HG02938 (cell line): ENCODE measurements around the gene PCSK6.
"Not testable (repeated sequence)": the region's sequence is repeated elsewhere in the genome, so short reads cannot be mapped to it uniquely, and the experiment has no call there.

Experiments
- ATAC-seq: cut with Tn5 transposase; IDR thresholded peaks from one replicate; pipeline ENCODE4 v1.9.1; 2021; ENCODE audit warnings: mild to moderate bottlenecking, moderate library complexity; ENCODE audit not compliant: unreplicated experiment

The PCSK6 gene

DNA sequence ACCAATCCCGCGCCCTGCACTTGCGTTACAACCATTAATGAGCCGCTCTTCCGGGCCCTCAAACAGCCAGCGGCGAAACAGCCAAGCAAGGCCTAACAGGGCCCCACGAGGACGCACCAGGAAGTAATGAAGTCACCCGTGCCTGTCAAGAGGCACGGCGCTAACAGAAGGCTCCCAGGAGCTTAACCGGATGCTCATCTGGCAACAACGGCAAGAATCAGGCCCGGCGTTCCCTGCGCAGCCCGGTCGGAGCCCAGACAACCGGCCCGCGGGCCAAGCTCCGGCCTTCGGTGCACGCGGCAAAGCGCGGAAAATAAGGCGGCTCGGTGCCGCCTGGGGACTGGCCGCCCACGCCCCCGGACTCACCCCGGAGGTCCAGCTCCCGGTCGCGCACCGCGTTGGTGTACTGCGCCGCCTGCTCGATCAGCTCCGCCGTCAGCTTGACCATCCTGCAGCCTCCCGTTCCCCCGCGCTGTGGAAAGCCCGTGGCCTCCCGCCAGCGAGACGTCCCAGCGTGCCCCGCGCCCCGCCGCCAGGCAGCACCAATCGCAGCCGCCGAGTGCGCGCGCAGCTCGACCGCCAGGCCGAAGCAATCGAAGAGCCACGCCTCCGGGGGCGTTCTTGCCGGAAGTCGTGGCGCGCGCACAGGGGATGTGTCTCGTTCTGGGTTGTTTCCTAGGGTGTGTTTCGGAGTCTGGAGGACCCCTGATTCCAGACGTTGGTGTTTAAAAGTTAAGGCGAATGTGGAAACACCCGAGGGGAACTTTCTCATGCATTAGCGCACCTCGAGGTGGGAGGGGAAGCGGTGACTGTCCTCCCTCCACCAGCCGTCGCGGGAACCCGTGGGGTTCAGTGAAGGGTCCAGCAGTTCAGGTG, 194.5 kb downstream of the PCSK6 start, which contains the start of gene SNRPA1:
TSS of gene SNRPA1 (minus strand) at position 518 of the 876 bp plus-strand sequence. CDS start at position 448, 70 bp downstream.
- ATAC-seq, result peak; percentile 70

DNA sequence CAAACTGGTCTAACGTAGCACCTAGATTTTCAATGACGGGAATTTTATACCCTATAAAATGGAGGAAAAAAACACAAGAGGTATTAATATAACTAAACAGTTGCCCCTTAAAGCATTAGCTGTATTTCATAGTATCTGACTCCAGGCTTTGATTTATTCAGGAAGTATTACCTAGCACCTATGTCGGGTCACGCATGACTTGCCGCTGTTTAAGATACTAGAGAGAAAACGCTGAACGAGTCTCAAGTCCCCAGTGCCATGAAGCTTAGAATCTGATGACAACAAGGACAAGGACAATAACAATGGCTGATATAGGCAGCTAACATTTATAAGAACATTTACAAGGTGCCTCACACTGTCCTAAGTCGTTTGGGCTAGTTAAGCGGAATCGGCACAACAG, 196.4 kb downstream of the PCSK6 start:
- no peak for ATAC-seq

DNA sequence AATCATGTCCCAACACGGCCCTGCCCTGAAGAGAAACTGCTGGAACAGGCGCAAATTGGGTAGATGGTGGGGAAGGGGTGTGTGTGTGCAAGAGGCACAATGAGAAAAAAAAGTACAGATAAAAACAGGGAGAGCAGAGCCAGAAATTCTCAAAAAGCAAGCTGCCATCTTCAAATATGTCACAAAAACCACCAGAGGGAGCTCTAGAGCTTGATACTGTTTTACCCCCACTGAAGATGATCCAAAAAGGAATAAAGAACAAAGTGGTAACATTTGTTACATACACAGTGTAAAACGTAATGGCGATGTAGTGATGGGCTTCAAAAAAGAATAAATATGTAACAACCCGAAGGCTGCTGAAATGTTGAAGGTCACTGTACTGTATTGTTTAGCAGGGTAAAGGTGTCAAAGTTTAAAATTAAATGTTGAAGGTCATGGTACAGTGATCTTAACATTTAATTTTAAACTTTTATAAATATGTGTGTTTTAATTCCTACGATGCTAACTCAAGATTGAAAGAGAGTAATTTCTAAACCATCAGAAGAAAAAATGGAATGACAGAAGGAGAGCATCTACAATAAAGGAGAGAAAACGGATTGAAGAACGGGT, 200.5 kb downstream of the PCSK6 start:
- ATAC-seq, result no peak

DNA sequence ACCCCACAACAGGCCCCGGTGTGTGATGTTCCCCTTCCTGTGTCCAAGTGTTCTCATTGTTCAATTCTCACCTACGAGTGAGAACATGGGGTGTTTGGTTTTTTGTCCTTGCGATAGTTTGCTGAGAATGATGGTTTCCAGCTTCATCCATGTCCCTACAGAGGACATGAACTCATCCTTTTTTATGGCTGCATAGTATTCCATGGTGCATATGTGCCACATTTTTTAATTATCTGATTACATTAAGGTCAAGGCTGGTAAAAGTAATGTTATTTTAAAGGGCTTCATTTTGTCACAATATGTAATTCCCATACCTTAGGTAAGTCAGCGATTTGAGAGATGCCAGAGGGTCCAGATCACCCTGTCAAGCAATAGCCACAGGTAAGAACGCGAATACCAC, 202.2 kb downstream of the PCSK6 start:
- ATAC-seq, result not testable (repeated sequence)

DNA sequence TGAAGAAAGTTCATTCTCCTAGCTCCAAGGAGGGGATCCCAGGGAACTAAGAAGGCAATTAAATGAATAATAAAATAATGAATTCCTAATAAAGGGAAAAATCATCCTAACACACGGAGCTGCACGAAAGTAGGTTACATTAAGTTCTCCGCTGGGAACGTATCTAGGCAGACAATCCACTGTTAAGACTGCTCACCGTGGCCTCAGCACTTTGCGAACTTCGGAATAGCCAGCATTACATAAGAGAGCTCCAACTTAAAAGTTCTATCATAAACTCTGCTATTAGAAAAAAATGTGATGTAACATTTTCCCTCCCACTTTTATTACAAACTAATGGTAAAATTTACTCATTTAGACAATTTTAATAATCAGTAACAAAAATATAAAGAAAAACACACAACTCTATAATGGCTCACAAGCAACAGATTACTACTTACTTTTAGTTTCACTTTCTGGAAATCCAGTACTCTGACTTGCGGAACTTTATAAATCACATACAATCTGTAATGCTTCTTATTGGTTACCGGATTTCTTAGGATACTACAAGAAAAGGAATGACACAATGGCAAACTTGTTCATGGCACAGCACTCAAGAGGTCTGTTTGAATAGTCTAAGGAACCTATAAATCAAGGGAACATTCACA, 202.9 kb downstream of the PCSK6 start:
- ATAC-seq, result no peak

DNA sequence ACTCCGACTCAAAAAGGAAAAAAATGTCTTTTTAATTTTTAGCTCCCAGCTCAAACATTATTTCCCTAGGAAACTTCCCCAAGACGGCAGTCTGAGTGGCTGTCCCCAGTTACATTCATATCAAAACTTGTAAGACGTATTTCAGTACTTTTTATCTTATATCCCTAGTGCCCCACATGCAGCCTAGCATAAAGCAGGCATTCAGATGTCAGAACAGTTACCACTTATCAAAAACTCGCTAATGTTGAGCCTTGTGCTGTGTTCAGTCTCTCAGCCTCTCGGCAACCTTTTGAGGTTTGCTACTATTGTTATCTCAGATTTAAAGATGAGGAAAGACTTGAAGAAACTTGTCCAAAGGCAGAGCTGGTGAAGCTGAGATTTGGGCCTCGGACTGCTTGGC, 205.6 kb downstream of the PCSK6 start:
- no peak for ATAC-seq

DNA sequence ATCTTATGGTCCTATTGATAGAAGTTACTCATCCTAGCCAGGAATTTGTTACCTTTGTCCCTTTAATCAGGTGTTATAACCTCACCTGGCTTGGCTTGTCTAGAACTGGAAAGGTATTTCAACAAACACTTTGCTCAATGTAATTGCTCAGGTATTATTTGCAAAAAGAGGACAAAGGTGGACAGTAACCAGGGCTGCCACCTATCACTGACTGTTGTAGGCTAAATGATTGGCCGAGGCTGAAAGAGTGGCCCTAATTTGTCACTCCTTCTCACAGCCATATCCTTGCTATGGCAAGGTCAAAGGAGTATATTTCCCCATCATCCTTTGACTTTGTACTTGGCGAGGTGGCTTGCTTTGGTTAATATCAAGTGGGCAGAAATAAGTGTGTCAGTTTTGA, 209.5 kb downstream of the PCSK6 start:
- no peak for ATAC-seq

DNA sequence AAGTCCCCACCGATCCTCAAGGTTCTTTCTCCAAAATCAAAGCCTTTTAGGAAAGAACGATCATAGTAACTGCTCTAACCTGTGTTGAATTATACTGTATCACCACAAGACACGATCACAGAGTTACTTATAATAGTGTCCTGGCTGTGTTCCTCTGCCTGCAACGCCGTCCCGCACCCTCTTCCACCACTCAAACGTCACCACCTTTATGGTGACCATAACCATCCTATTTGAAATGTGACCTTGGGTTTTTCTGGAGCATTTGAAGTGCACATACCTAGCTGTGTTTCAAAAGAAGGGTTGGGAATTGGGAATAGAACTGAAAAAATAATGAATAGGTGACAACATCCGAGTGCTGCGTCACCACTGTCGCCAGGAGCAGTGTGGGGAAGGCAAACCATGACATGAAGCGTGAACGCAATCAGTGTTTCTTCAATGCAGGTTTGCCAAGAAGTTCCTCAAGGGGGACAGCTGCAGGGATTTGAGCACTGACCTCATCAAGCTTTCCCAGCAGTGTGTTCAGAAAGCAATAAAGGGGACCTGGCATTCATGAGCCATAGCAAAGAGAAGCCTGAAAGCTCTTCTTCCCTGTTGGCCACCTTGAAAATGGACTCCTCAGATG, 211.5 kb downstream of the PCSK6 start:
- no peak for ATAC-seq

DNA sequence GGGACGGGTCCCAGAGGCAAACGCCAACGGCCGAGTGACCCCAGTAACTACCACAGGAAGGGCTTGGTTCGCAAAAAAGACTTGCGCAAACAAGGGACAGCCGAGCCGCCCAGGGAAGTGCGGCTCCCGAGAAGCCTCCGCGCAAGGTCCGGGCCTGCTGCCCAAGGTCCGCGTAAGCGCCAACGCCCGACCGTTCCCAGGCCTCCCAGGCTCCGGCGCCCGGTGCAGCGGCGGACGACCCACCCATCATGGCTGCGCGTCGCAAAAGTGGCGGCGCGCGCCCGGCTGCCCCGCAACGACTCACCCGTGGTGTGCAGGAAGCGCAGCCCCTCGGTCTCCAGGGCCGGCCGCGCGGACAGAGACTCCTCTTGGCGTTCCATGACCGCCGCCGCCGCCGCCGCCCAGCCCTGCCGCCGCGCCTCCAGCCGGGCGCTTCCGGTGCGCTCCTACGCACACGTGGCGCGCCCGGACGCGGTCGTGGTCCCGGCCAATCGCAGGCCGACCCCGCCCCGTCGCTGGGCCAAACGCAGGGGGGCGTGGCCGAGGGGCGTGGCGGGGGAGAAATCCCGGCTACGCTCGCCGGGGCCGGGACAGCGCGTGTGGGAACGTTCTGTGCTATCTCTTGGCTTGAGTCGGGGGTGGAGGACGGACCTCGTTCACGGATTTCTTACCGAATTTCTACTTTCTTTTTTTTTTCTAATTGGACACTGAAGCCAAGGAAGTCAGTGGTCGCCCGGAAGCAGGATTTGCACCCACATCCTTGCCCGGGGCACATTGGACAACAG, 212.3 kb downstream of the PCSK6 start, which contains the start of gene SELENOS:
TSS of gene SELENOS (minus strand) at position 448 of the 785 bp plus-strand sequence. CDS start at position 380, 68 bp downstream.
- peak; percentile 72 for ATAC-seq

DNA sequence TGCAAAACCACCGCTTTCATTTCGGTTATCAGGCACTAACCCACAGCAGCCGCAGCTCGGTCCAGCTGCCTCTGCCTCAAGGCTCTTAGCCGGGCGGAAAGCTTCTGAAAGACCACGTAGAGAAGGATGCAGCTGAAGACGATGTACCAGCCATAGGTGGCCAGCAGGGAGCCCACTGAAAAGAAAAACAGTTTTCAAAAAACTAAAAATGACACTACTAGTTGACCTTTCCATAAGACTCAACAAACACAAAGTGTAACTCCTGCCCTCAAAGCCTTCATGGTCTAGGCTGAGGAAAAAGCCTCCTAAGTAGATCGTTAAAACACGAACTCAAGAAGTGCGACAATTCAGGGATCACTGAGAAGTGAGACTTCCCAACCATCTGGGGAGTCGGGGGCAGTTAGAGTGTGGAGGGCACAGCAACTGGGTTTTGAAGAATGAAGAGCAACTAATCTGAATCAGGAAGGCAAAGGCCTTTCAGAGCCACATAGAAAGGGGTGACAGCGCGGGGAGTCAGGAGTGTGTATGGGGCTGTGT, 212.9 kb downstream of the PCSK6 start:
- ATAC-seq, result peak; percentile 43

DNA sequence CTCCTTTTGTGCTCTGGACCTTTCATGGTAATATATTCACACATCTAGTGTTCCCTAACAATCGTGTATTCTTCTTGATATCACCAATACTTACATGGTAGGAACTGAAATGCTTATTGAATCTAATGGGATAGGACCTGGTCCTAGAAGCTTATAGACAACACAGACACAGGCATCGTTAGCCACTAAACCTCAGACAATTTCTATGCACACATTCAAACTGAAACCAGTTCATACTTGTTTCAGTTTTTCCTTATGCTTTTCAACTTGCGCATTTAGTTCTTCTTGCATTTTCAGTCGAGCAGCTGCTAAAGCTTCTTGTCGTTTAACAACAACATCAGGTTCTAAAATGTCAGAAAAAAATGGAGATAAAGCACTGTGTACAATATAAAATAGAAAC, 214.5 kb downstream of the PCSK6 start:
- peak; percentile 36 for ATAC-seq

DNA sequence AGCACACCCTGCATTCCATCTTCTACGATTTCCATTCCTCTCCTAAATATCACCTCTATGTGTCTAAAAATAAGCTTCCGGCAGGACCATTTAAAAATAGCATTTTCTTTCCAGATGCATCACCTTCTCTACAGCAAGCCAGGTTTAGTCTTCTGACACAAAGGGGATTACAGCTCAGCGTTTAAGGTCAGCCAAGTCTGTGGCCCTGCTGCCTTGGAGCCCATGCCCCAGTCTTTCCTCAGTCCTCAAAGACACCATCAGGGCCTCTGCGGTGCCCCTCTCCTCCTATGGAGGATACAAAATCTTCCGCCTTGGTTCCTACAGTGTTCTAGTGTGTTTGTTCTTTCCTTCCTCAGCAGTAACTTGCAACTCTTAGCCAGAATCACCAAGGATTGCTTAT, 216.0 kb downstream of the PCSK6 start:
- ATAC-seq, result no peak

DNA sequence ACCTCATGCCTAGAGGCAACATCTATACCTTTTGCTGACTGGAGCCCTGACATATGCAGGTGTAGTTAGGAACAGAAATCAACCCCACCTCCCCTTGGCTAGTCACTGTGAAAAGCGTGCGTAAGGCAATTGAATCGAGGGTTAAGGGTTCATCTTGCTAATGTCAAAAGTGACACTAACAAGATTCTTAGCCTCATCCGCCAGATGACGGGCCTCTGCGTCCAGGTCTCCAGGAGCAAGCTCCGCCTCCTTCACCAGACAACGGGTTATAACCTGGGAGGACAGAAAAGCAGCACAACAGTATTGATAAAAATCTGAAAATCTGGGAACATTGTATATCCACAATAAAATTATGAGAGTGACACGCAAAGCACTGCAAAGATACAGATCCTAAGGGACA, 216.9 kb downstream of the PCSK6 start:
- no peak for ATAC-seq

DNA sequence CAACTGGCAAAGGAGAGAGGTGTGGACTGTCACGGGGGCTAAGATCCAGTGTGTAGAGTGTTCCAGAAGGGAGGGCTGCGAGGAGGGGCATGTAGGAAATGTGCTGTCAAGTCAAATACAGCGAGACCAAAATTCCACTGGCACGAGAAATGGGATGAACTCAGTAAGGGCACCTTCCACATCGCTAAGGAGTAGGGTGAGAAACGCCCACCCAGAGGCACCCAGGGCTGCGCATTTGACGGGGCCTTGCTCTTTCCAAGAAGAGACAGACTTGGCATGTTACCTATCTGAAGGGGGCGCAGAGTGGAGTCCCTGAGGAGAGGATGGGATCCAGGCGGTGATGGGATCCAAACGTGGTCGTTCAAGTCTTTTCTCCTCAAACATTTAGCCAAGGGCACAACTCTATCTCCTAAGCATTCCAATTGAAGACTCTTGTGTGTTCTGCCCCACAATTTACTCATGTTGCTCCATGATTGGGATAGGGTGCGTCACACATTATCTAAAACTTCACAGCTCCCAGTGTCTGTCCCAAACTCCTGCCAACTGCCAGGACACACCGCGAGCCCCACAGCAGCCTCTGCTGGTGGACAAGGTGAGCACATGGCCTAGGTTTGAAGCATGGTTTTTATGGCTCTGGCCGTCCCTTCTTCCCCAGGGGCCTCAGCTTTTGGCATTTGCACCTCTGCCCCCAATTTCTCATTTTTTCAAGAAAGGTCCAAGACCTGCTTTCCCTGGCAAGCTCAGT, 219.9 kb downstream of the PCSK6 start:
- no peak for ATAC-seq

DNA sequence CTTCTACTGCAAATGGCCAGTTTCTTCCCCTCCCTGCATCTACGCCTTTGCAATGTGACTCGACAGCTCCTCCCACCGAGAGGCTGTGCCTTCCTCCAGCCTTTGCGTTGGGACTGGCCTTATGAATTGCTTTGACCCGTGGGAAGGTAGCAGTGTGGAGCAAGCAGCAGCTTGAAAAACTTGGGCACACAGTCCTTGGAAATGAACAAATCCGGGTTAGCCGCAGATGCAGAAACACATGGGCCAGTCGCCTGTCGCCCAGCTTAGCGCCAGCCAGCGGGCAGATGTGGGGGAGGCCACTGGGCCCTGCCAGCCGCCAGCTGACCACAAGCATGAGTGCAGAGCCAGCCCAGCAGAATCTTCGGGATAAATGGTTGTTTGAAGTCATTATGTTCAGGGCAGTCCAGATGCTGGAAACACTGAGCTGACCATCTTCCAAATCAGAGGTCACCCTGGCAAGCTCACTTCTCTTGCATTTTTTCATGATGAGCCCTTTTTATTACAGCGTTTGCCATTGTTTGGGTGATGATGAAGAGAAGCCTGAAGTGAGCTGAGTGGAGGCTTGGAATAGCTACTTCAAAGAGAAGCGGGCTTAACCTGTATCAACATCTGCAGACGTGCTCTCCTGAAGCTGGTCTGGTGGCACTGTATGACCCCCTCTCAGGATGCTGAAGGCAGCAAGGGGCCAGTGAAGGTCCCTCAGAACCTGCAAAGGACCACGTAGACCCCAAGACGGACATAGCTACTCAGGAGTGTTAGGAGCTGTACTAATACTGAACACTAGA, 222.0 kb downstream of the PCSK6 start:
- ATAC-seq, result no peak

DNA sequence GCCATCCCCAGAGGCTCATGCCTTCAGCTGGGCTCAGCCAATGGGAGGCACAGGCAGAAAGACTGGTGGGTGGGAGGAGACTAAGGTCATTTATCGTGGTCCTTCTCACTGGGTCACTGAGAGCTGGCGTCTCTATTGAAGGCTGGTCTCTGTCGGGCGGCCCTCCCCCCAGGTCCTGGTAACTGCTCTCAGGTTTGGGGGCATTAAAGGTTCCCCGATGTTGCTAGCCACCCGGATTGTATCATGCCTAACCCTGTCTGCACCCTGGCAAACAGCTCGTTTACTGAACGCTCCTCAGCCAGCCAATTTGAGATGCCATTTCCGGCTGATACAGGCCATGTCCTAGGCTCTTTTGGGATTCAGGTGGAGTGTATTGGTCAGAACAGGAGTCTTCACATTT, 222.7 kb downstream of the PCSK6 start:
- ATAC-seq, result no peak

DNA sequence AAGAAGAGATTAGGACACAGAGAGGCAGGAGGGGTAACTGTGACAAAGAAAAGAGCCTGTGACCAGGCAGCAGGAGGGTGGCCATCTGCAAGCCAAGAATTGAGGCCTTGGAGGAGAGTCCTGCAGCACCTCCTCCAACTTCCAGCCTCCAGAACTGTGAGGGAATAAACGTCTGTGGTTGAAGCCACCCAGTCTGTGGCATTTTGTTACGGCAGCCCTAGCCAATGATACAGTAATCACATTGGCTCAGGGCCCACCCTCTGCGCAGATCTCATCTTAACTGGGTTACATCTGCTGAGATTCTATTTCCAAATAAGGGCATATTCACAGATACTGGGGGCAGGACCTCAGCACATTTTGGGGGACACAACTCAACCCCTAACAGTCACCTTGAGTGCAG, 223.5 kb downstream of the PCSK6 start:
- ATAC-seq, result no peak

DNA sequence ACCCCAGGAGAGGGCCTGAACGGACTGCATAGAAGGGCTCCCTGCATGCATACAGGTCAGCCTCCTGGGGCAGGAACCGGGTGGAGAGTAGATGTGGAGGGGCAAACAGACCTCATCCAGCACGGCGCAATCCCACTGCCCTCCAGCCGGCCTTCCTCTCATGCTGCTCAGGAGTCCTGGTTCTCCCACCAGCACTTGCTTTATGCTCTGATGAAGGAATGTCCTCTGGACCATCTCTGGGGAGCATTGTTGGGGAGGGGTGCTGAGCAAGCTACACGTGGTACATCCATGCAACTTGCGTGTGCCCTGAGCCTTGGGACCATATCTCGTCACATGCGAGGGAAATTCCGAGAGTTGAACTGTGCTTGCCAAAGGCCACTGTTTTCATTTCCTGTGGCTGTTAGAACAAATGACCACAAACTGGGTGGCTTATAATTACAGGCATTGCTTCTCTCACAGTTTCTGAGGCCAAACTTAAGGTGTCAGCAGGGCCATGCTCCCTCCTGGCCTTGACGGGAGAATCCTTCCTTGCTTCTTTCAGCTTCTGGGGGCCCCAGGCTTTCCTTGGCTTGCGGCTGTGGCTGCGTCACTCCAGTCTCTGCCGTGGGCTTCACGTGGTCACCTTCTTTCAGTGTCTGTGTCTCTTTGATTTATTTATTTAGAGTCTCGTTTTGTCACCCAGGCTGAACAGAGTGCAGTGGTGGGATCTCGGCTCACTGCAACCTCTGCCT, 224.4 kb downstream of the PCSK6 start:
- ATAC-seq, result no peak
